Neural cell (in vitro differentiated cells): ENCODE data around the gene BTBD19.

Experiments used
- CTCF ChIP-seq: fragments of 450-650 bp; IDR thresholded peaks from 2 replicates; pipeline ENCODE4 v1.5.1; 2014; ENCODE audit warnings: antibody characterized with exemption, mild to moderate bottlenecking, moderate library complexity; ENCODE audit not compliant: poor library complexity, severe bottlenecking
- EZH2 ChIP-seq: fragments of 200-600, 300-800 bp; shearing (Covaris generic), sonication (generic); IDR thresholded peaks from 2 replicates; pipeline ENCODE4 v1.6.1; 2014; ENCODE audit warnings: antibody characterized with exemption, low read length, borderline replicate concordance, mild to moderate bottlenecking; ENCODE audit not compliant: insufficient read depth, poor library complexity, severe bottlenecking
- MXI1 ChIP-seq: fragments of 450-650 bp; conservative IDR thresholded peaks from 2 replicates; pipeline ENCODE4 v1.6.1; 2014; ENCODE audit warnings: antibody characterized with exemption, mild to moderate bottlenecking; ENCODE audit not compliant: poor library complexity, severe bottlenecking
- REST ChIP-seq: IDR thresholded peaks from 2 replicates; pipeline ENCODE4 v1.6.1; 2012; ENCODE audit warnings: borderline replicate concordance

DNA sequence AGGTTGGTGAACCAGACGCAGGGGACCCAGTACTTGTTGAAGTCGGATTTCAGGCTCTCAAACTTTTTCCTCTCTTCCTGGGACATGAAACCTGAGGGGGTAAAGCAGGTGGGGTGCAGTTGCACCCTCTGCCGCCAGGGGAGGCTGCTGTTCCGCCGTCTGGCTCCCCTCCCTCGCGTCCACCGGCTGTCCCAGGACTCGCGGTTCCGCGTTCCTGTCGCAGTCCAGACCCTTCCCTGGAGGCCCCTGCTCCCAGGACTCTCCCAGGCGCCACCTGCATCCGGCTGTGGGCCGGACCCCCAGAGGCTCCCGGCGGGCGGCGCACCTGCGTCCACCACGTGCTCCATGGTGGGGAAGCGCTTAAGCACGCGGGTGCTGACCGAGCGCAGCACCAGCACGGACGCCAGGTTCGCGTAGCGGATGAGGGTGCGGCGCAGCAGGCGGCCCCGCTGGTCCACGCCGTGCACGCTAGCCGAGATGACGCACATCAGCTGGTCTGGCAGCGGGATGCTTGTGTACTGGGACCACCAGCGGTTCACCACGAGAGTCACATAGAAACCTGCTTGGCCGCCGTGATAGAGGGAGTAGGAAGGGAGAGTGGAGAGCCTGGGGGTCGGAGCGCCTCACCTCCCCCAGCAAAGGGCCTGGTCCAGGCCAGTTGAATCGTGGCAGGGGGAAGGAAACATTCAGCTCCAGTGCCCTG is 22.0 kb upstream of the BTBD19 start:
- TF ChIP-seq CTCF, result peak; percentile 50
- no peak for TF ChIP-seq EZH2
- TF ChIP-seq REST, result no peak
- TF ChIP-seq MXI1, result no peak
